KMS-11 (cell line): ENCODE results near the gene IFNGR2.

ENCODE experiments used
- H2AFZ ChIP-seq: fragments of 200-600 bp; sonication (generic); 2 replicates; pipeline ENCODE4 v1.6.1; 2016; ENCODE audit warnings: antibody characterized with exemption, mixed run types, low read depth
- H3K27ac ChIP-seq: fragments of 200-600 bp; sonication (generic); 2 replicates; pipeline ENCODE4 v1.6.1; 2016; ENCODE audit warnings: mild to moderate bottlenecking, mixed run types
- H3K27me3 ChIP-seq: fragments of 200-600 bp; sonication (generic); 2 replicates; pipeline ENCODE4 v1.6.1; 2017; ENCODE audit warnings: mild to moderate bottlenecking, low read depth, mixed run types, moderate library complexity; ENCODE audit not compliant: insufficient read depth
- H3K36me3 ChIP-seq: fragments of 200-600 bp; sonication (generic); 2 replicates; pipeline ENCODE4 v1.6.1; 2017; ENCODE audit warnings: mild to moderate bottlenecking, mixed run types; ENCODE audit not compliant: insufficient read depth
- H3K4me1 ChIP-seq: fragments of 200-600 bp; sonication (generic); 2 replicates; pipeline ENCODE4 v1.6.1; 2016; ENCODE audit warnings: mild to moderate bottlenecking, low read depth, mixed run types; ENCODE audit not compliant: poor library complexity, severe bottlenecking
- H3K4me2 ChIP-seq: fragments of 200-600 bp; sonication (generic); 2 replicates; pipeline ENCODE4 v1.7.0; 2016; ENCODE audit warnings: mild to moderate bottlenecking, mixed run types
- H3K4me3 ChIP-seq: fragments of 200-600 bp; sonication (generic); IDR thresholded peaks from 2 replicates; pipeline ENCODE4 v1.6.1; 2017; ENCODE audit warnings: low read depth, low read length, mixed read lengths; ENCODE audit not compliant: insufficient read depth
- H3K79me2 ChIP-seq: fragments of 200-600 bp; sonication (generic); 2 replicates; pipeline ENCODE4 v1.6.1; 2016; ENCODE audit warnings: low read depth, mixed run types; ENCODE audit not compliant: insufficient read depth
- H3K9ac ChIP-seq: fragments of 200-600 bp; sonication (generic); 2 replicates; pipeline ENCODE4 v1.6.1; 2016; ENCODE audit warnings: mild to moderate bottlenecking, mixed run types
- H4K20me1 ChIP-seq: fragments of 200-600 bp; sonication (generic); 2 replicates; pipeline ENCODE4 v1.6.1; 2016; ENCODE audit warnings: mild to moderate bottlenecking, mixed run types; ENCODE audit not compliant: insufficient read depth
- CTCF ChIP-seq: fragments of 200-600 bp; sonication (generic); conservative IDR thresholded peaks from 2 replicates; pipeline ENCODE4 v1.6.1; 2017; ENCODE audit warnings: low read depth, mild to moderate bottlenecking, antibody characterized with exemption, low read length, moderate library complexity, mixed read lengths

The IFNGR2 gene

GRCh38 chr21:33369586-33369985, 33.6 kb upstream of the IFNGR2 start:
- no peaks in the 10 kb centered on the region for H3K27me3 ChIP-seq
- no peak overlapping the region for H3K4me3 ChIP-seq
- no peak overlapping the region for H2AFZ ChIP-seq
- no peaks in the 10 kb centered on the region for H4K20me1 ChIP-seq
- no peaks in the 10 kb centered on the region for H3K36me3 ChIP-seq
- H3K79me2 ChIP-seq, result no peaks in the 10 kb centered on the region
- H3K4me1 ChIP-seq, result peaks cover 11% of the 10 kb centered on the region
- no peak overlapping the region for H3K9ac ChIP-seq
- H3K27ac ChIP-seq, result no peak overlapping the region
- H3K4me2 ChIP-seq, result no peak overlapping the region
- TF ChIP-seq CTCF, result no peak

GRCh38 chr21:33370305-33370704, 32.9 kb upstream of the IFNGR2 start:
- H3K27me3 ChIP-seq, result no peaks in the 10 kb centered on the region
- H3K36me3 ChIP-seq, result no peaks in the 10 kb centered on the region
- no peak for TF ChIP-seq CTCF
- no peak overlapping the region for H3K4me2 ChIP-seq
- no peak overlapping the region for H3K4me3 ChIP-seq
- no peaks in the 10 kb centered on the region for H4K20me1 ChIP-seq
- no peak overlapping the region for H3K27ac ChIP-seq
- H2AFZ ChIP-seq, result no peak overlapping the region
- H3K79me2 ChIP-seq, result no peaks in the 10 kb centered on the region
- peaks cover 18% of the 10 kb centered on the region for H3K4me1 ChIP-seq
- H3K9ac ChIP-seq, result no peak overlapping the region

GRCh38 chr21:33371366-33371765, 31.8 kb upstream of the IFNGR2 start:
- Histone ChIP-seq H3K9ac (no peak overlapping the region), H3K4me2 (no peak overlapping the region), H3K27me3 (no peaks in the 10 kb centered on the region), H2AFZ (no peak overlapping the region), H3K36me3 (no peaks in the 10 kb centered on the region), H3K27ac (no peak overlapping the region), H3K4me3 (no peak overlapping the region), H3K4me1 (peaks cover 21% of the 10 kb centered on the region), H4K20me1 (no peaks in the 10 kb centered on the region), H3K79me2 (no peaks in the 10 kb centered on the region)
- TF ChIP-seq CTCF, result no peak

- Histone ChIP-seq H3K9ac (no peak overlapping the region), H3K79me2 (no peaks in the 10 kb centered on the region), H3K36me3 (no peaks in the 10 kb centered on the region), H3K4me3 (no peak overlapping the region), H3K4me2 (no peak overlapping the region), H4K20me1 (no peaks in the 10 kb centered on the region), H3K4me1 (peaks cover 21% of the 10 kb centered on the region), H3K27ac (no peak overlapping the region), H3K27me3 (no peaks in the 10 kb centered on the region), H2AFZ (no peak overlapping the region)
- TF ChIP-seq CTCF, result no peak
These were observed 30.6 kb upstream of the IFNGR2 start for GRCh38 chr21:33372582-33372981.
